ENCODE measurements around the gene TMEM123.

- no peak for TF ChIP-seq POLR2A (IDR thresholded peaks at IDR 0.05; ENCODE audit: low read length)
- TF ChIP-seq GATA1 (IDR thresholded peaks at IDR 0.05; ENCODE audit: low read depth, low read length) = no peak
These were observed 18.9 kb upstream of the TMEM123 start for GRCh38 chr11:102471474-102471873.
